ENCODE results near the gene FBXO7.

DNA sequence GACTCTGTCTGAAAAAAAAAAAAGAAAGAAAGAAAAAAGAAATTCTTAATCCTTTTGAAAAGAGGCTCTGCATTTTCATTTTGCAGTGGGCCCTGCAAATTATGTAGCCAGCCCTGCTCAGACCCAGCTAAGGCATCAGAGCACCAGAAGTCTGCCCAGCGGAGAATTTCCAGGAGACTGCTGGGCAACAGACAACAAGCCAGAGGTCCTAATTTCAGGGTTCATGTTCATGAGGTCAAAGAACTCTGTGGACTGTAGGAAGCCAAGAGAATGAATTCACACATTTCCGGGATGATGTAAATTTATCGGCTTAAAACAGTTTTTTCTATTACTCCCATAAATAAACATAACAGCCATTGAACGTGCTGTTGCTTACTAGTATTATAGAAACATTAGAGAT lies 47.7 kb upstream of the FBXO7 start:
- TF ChIP-seq POLR2A (IDR thresholded peaks at IDR 0.05) (no peak), CTCF (IDR thresholded peaks at IDR 0.05) (no peak)

Measured in heart left ventricle (tissue), 13 donors.